GM21423 (cell line): ENCODE results near the gene NR1I3.
"Not testable (repeated sequence)": the region's sequence is repeated elsewhere in the genome, so short reads cannot be mapped to it uniquely, and the experiment has no call there.

ENCODE experiments used
- ATAC-seq: cut with Tn5 transposase; IDR thresholded peaks from one replicate; pipeline ENCODE4 v1.9.1; 2021; ENCODE audit warnings: mild to moderate bottlenecking, moderate library complexity; ENCODE audit not compliant: unreplicated experiment

Gene NR1I3

GRCh38 chr1:161250829-161251228, 12.8 kb upstream of the NR1I3 start:
- no peak for ATAC-seq

GRCh38 chr1:161250100-161250499, 12.1 kb upstream of the NR1I3 start:
- ATAC-seq: not testable (repeated sequence)

- ATAC-seq: no peak
Measured at GRCh38 chr1:161244888-161245287, 6.9 kb upstream of the NR1I3 start.

GRCh38 chr1:161242313-161242712, 4.3 kb upstream of the NR1I3 start:
- ATAC-seq: no peak

GRCh38 chr1:161241682-161242081, 3.7 kb upstream of the NR1I3 start:
- ATAC-seq: no peak

- no peak for ATAC-seq
Measured at GRCh38 chr1:161235957-161236775, 1.8 kb downstream of the NR1I3 start.

GRCh38 chr1:161233102-161233501, 4.9 kb downstream of the NR1I3 start:
- no peak for ATAC-seq

- ATAC-seq: no peak
Measured at GRCh38 chr1:161230762-161231161, 7.2 kb downstream of the NR1I3 start.

- ATAC-seq: no peak
Measured at GRCh38 chr1:161229896-161230295, 8.1 kb downstream of the NR1I3 start.

- ATAC-seq: no peak
Measured at GRCh38 chr1:161228032-161228431, 10.0 kb downstream of the NR1I3 start.

- peak; percentile 39 for ATAC-seq
Measured at GRCh38 chr1:161227196-161227871, 10.7 kb downstream of the NR1I3 start.

- no peak for ATAC-seq
Measured at GRCh38 chr1:161226759-161227158, 11.2 kb downstream of the NR1I3 start.

- no peak for ATAC-seq
Measured at GRCh38 chr1:161226320-161226711, 11.7 kb downstream of the NR1I3 start.

- ATAC-seq: peak; percentile 92
Measured at GRCh38 chr1:161225534-161226319, 12.3 kb downstream of the NR1I3 start, which contains the start of gene TOMM40L. Gene TOMM40L (plus strand): TSS chr1:161226060. CDS start chr1:161226490, 430 bp downstream.

- no peak for ATAC-seq
Measured at GRCh38 chr1:161225178-161225533, 12.8 kb downstream of the NR1I3 start.

- ATAC-seq: not testable (repeated sequence)
Measured at GRCh38 chr1:161224695-161225087, 13.3 kb downstream of the NR1I3 start.

GRCh38 chr1:161223805-161224694, 14.0 kb downstream of the NR1I3 start:
- no peak for ATAC-seq

GRCh38 chr1:161222175-161223019, 15.6 kb downstream of the NR1I3 start:
- ATAC-seq: no peak

GRCh38 chr1:161220002-161220401, 18.0 kb downstream of the NR1I3 start:
- ATAC-seq: no peak
